HG02610 (cell line): ENCODE results near the gene NUB1.
"Not testable (repeated sequence)": the region's sequence is repeated elsewhere in the genome, so short reads cannot be mapped to it uniquely, and the experiment has no call there.

Source experiments
- ATAC-seq: cut with Tn5 transposase; IDR thresholded peaks from one replicate; pipeline ENCODE4 v1.9.1; 2021; ENCODE audit warnings: mild to moderate bottlenecking, moderate library complexity; ENCODE audit not compliant: unreplicated experiment

NUB1 gene

DNA sequence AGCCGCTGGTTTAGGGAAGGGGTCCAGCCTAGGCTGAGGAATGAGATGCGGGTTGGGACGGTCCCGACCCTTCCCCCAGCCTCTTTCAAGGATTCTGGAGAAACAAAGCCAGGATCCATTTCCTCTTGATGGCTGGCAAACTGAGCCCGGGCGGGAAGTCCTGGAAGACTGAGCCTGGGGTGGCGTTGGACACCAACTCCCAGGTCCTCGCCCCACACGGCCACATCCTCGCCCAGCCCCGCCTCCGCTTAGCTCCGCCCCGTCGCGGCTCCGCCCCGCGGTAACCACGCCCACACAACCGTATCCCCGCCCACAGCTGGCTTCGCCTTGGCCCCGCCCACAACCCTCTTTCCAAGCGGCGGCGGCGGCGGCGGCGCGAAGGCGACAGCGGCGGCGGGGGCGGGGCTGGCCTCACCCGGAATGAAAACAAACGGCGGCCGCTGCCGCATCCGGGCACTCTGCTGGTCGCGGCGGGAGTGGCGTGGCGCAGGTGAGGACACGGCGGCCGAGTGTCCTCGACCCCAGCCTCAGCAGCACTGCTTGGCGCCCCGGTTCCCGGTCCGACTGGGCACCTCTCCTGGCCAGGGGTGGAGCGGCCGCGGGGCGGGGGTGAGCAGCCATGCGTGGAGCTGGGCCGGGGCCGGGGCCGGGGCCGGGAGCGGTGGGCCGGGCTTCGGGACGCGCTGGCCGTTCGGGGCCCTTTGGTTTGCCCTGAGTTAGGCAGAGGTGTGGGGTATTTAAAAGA, at the start of gene NUB1:
TSS of gene NUB1 (plus strand) at position 456 of the 745 bp plus-strand sequence. CDS start 3,538 bp downstream, outside the sequence.
- no peak for ATAC-seq

GRCh38 chr7:151292850-151293249, 48.8 kb upstream of the NUB1 start:
- no peak for ATAC-seq

GRCh38 chr7:151296202-151296992, 45.2 kb upstream of the NUB1 start:
- no peak for ATAC-seq

- no peak for ATAC-seq
Measured at GRCh38 chr7:151298765-151299164, 42.8 kb upstream of the NUB1 start.

GRCh38 chr7:151299530-151299929, 42.1 kb upstream of the NUB1 start:
- no peak for ATAC-seq

DNA sequence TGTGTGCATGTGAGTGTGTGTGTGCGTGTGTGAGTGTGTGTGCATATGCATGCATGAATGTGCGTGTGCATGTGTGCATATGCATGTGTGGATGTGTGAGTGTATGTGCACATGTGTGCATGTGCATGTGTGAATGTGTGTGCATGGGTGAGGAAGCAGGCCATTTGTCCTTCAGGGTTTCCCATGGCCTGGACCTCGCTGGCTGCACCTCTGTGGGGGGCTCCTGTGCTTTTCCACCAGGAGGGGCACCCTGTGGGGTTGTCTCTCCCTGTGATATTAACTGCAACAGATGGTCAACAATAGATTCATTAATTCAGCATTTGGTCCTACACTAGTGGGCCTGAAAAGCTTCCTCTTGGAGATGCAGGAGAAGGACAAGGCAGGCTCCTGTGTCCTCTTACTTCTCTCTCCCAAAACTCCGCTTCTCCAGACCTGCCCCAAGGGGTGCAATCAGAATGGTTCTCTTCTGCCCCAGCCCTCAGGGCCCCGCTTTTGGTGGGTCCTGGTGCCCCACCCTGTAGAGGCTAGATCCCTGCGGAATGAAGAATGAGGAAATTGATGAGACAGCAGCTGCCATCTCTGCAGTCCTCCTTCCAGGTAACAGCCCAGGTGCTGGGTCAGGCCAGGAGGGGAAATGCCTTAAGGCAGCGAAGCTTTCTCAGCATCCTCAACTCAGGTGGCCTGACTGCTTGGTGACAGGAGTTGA, 41.5 kb upstream of the NUB1 start:
- no peak for ATAC-seq

- no peak for ATAC-seq
Measured at GRCh38 chr7:151301471-151302462, 39.8 kb upstream of the NUB1 start.

- not testable (repeated sequence) for ATAC-seq
Measured at GRCh38 chr7:151304251-151304650, 37.4 kb upstream of the NUB1 start.

GRCh38 chr7:151304856-151305255, 36.8 kb upstream of the NUB1 start:
- ATAC-seq = no peak

GRCh38 chr7:151306374-151306773, 35.2 kb upstream of the NUB1 start:
- ATAC-seq = no peak

DNA sequence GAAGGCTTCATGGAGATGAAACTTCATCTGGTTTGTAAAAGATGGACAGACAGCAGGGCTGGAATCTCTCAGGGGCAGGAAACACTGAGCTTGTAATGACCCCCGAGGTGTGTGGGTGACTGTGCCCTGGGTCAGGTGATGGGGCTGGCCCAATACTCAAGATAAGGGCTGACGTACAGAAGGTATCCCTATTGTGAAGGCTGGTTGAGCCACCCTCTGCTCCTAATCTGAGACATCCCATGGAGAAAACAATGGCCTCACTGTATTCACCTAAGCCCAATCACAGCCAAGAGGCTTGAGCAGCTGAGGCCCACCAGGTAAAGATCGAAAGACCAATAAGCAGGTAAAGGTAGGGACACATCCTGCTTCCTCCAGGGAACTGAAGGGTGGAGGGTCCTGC, 34.8 kb upstream of the NUB1 start:
- no peak for ATAC-seq

- ATAC-seq = no peak
Measured at GRCh38 chr7:151307536-151307935, 34.1 kb upstream of the NUB1 start.

DNA sequence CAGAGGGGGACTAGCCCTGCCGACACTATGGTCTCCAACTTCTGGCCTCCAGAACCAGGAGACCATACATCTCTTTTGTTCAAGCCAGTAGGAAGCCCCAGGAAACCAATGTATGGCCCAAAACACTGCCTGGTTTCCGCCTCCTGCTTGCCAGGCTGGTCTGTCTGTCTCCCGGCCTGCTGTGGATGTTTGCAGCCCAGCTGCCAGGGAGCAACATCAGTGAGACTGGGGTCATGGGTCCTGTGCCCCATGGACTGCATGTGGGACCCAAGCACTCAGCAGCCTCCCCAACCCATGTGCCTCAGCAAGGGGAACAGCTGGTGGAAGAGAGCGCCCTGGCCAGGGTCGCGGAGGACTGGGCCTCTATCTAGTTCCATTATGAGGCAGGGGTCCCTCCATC, 33.4 kb upstream of the NUB1 start:
- no peak for ATAC-seq

DNA sequence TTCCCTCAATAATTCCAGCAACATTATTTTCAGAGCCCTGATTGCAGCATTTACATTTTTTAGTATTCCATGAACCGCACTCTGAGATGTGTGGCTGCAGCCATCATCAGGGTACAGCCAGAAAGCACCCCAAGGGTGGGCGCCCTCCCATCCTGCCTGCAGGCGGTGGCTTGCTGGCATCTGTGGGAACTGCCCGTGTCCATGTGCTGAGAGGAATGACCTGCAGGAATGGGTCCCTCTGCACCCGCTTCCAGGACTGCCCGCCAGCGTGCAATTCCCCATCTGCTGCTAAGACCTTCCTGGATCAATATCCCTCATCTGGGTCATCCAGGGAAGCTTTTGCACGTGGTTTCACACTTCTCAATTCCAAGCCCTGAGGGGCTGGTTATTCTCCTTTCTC, 32.8 kb upstream of the NUB1 start:
- no peak for ATAC-seq

- ATAC-seq = no peak
Measured at GRCh38 chr7:151309311-151309710, 32.3 kb upstream of the NUB1 start.

- no peak for ATAC-seq
Measured at GRCh38 chr7:151310578-151310977, 31.0 kb upstream of the NUB1 start.

DNA sequence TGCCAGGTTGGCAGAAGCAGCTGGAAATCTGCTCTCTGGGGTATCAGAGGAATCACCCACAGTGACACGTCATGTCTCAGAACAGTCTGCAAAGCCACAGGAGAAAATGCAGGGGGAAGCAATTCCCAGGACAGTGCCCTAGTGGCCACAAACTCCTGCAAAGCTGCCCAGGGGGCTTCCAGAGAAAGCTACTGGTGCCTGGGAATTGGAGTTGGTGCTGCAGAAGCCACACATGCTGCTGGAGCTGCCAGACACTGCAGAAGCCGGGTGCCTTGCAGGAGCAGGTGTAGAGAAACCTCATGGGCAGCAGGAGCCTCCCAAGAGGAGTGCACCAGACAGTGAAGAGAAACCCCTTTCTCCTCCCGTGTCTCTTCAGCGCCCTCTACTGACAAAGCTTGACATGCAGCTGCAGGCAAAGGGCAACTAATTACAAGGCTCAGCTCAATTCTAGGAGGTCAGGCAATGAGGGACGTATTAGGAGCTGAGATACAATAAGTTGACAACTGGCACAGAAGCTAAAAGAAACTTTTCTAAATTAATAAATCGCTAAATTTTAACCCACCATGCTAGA, 30.2 kb upstream of the NUB1 start:
- ATAC-seq = no peak

DNA sequence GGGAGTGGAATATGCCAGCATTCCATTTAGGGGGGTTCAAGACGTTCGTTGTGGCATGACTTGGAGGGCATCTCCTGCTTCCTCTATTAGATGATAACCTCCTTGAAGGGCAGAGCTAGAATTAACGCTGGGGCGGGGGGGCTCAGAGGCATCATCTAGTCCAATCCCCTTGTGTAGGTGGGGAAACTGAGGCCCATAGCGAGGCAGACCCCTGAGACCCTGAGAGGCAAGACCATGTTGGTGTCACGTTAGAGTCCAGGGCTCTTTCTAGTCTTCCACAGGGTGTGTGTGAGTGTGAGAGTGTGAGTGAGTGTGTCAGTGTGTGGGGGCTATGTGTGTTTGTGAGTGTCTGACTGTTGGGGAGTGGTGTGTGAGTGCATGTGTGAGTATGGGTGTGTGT, 29.3 kb upstream of the NUB1 start:
- no peak for ATAC-seq

DNA sequence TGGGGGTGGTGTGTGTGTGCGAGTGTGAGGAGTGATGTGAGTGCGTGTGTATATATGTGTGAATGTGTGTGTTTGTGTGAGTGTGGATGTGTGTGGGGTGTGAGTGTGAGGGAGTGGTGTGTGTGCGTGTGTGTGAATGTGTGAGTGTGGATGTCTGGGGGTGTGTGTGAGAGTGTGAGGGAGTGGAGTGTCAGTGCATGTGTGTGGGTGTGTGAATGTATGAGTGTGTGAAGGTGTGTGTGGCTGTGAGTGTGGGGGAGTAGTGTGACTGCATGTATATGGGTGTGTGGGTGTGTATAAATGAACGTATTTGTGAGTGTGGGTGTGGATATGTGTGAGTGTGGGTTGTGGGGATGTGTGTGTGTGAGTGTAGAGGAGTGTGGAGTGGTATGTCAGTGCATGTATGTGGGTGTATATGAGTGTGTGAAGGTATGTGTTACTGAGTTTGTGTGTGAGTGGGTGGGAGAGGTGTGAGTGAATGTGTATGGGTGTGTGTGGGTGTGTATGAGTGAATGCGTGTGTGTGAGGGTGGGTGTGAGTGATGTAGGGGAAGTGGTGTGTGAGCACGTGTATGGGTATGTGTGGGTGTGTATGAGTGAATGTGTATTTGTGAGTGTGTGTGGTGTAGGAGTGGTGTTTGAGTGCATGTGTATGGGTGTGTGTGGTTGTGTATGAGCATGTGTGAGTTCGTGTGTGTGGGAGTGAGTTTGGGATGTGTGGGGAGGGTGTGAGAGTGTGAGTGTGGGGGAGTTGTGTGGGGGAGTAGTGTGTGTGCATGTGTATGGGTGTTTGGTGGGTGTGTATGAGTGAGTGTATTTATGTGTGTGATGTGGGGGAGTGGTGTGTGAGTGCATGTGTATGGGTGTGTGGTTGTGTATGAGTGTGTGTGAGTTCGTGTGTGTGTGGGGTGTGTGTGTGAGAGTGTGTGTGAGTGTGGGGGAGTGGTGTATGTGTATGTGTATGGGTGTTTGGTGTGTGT, 28.5 kb upstream of the NUB1 start:
- ATAC-seq = no peak
